ENCODE results near the gene C1orf198. TPM values are rescaled to one million over a fixed set of nuclear protein-coding genes. Genes with fewer than 3 reads are reported as not detected.

Gene C1orf198
- total RNA-seq, 1 donor from 2014 or later = 48.5 TPM

GRCh38 chr1:230853731-230854130 lies 14.6 kb downstream of the C1orf198 start:
- H3K27me3 ChIP-seq = no peaks in the 10 kb centered on the region
- peaks cover 49% of the 10 kb centered on the region for H4K20me1 ChIP-seq (ENCODE audit: low read depth)

GRCh38 chr1:230852959-230853358 lies 15.4 kb downstream of the C1orf198 start:
- peaks cover 56% of the 10 kb centered on the region for H3K36me3 Mint-ChIP-seq
- H3K4me3 Mint-ChIP-seq = no peak overlapping the region
- no peak overlapping the region for H2AFZ ChIP-seq (replicated peaks)
- TF ChIP-seq EZH2phosphoT487 (IDR thresholded peaks at IDR 0.05) (no peak), EZH2 (IDR thresholded peaks at IDR 0.05) (no peak), CTCF (IDR thresholded peaks at IDR 0.05) (no peak)
- H3K36me3 ChIP-seq = peaks cover 3% of the 10 kb centered on the region
- no peak overlapping the region for H3K27ac ChIP-seq
- no peak overlapping the region for H3K9ac ChIP-seq
- no peak overlapping the region for H3K4me2 ChIP-seq
- peaks cover 41% of the 10 kb centered on the region for H4K20me1 ChIP-seq (ENCODE audit: low read depth)
- no peak overlapping the region for H3K27ac Mint-ChIP-seq
- no peaks in the 10 kb centered on the region for H3K9me3 ChIP-seq (ENCODE audit: low read depth)
- peaks cover 5% of the 10 kb centered on the region for H3K27me3 Mint-ChIP-seq (ENCODE audit: insufficient read depth, low read depth)
- H3F3A ChIP-seq (ENCODE audit: low read depth) = no peaks in the 10 kb centered on the region
- H3K79me2 ChIP-seq (ENCODE audit: low read depth) = peaks cover 30% of the 10 kb centered on the region
- peaks cover 45% of the 10 kb centered on the region for H3K4me1 Mint-ChIP-seq
- H3K27me3 ChIP-seq = no peaks in the 10 kb centered on the region
- peaks cover 39% of the 10 kb centered on the region for H3K4me1 ChIP-seq
- peaks cover 3% of the 10 kb centered on the region for H3K9me3 Mint-ChIP-seq
- H3K4me3 ChIP-seq = no peak overlapping the region
- DNase-seq (ENCODE audit: low spot score) = no peak

More at GRCh38 chr1:230853731-230854130, 14.6 kb downstream of the C1orf198 start:
- H3K27ac ChIP-seq = no peak overlapping the region
- no peak overlapping the region for H2AFZ ChIP-seq (replicated peaks)
- Mint-ChIP-seq H3K27ac (no peak overlapping the region), H3K27me3 (ENCODE audit: insufficient read depth, low read depth) (peaks cover 5% of the 10 kb centered on the region), H3K9me3 (peaks cover 3% of the 10 kb centered on the region), H3K4me1 (peaks cover 51% of the 10 kb centered on the region), H3K36me3 (peaks cover 56% of the 10 kb centered on the region), H3K4me3 (no peak overlapping the region)
- peaks cover 38% of the 10 kb centered on the region for H3K79me2 ChIP-seq (ENCODE audit: low read depth)
- H3F3A ChIP-seq (ENCODE audit: low read depth) = no peaks in the 10 kb centered on the region
- DNase-seq (ENCODE audit: low spot score) = no peak
- H3K9me3 ChIP-seq (ENCODE audit: low read depth) = no peaks in the 10 kb centered on the region
- H3K4me2 ChIP-seq = no peak overlapping the region
- TF ChIP-seq EZH2phosphoT487 (IDR thresholded peaks at IDR 0.05) (no peak), CTCF (IDR thresholded peaks at IDR 0.05) (no peak), EZH2 (IDR thresholded peaks at IDR 0.05) (no peak)
- H3K36me3 ChIP-seq = peaks cover 3% of the 10 kb centered on the region
- peaks cover 46% of the 10 kb centered on the region for H3K4me1 ChIP-seq
- H3K9ac ChIP-seq = no peak overlapping the region
- H3K4me3 ChIP-seq = no peak overlapping the region

- DNase-seq (ENCODE audit: low spot score) = peak; percentile 58
- Histone ChIP-seq H3K9me3 (ENCODE audit: low read depth) (no peaks in the 10 kb centered on the region), H4K20me1 (ENCODE audit: low read depth) (peaks cover 30% of the 10 kb centered on the region), H3K4me1 (peaks cover 28% of the 10 kb centered on the region), H3K36me3 (peaks cover 3% of the 10 kb centered on the region), H3K79me2 (ENCODE audit: low read depth) (peaks cover 13% of the 10 kb centered on the region), H3F3A (ENCODE audit: low read depth) (no peaks in the 10 kb centered on the region), H3K9ac (no peak overlapping the region), H3K4me2 (peak overlapping the region; percentile 33), H2AFZ (replicated peaks) (no peak overlapping the region), H3K27ac (no peak overlapping the region), H3K27me3 (no peaks in the 10 kb centered on the region), H3K4me3 (no peak overlapping the region)
- Mint-ChIP-seq H3K4me1 (peaks cover 30% of the 10 kb centered on the region), H3K27me3 (ENCODE audit: insufficient read depth, low read depth) (peaks cover 5% of the 10 kb centered on the region), H3K36me3 (peaks cover 49% of the 10 kb centered on the region), H3K9me3 (peaks cover 3% of the 10 kb centered on the region), H3K27ac (peak overlapping the region; percentile 63), H3K4me3 (no peak overlapping the region)
- TF ChIP-seq EZH2phosphoT487 (IDR thresholded peaks at IDR 0.05) = no peak
- TF ChIP-seq CTCF (IDR thresholded peaks at IDR 0.05) = no peak
- no peak for TF ChIP-seq EZH2 (IDR thresholded peaks at IDR 0.05)
These were observed 17.0 kb downstream of the C1orf198 start for GRCh38 chr1:230851291-230851691.

Data from neural progenitor cell (in vitro differentiated cells).